Hepatic stellate cell (primary cell): ENCODE measurements around the gene AIG1.

Source experiments
- DNase-seq: peaks from one replicate; pipeline ENCODE4 v3.0.0; 2011; ENCODE audit warnings: low spot score

Gene AIG1

GRCh38 chr6:143197377-143197776, 136.7 kb downstream of the AIG1 start:
- no peak for DNase-seq

DNA sequence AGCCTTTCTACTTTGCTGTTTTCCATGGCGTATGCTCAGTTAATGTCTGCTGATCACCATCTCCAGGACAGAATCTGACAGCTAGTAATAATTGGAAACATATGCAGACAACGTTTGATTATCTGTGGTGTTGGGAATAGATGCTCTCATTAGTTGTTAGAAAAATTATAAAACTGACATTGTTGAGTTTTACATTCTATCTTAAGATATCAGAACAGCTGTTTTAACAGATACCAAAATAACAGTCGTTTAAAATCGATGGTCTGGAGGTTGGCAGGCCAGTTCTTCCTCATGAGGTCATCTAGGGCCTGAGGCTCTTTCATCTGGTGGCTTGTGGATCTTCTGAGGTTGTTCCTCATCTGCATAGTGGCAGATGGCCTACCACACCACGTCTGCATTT, 137.6 kb downstream of the AIG1 start:
- DNase-seq, result no peak

DNA sequence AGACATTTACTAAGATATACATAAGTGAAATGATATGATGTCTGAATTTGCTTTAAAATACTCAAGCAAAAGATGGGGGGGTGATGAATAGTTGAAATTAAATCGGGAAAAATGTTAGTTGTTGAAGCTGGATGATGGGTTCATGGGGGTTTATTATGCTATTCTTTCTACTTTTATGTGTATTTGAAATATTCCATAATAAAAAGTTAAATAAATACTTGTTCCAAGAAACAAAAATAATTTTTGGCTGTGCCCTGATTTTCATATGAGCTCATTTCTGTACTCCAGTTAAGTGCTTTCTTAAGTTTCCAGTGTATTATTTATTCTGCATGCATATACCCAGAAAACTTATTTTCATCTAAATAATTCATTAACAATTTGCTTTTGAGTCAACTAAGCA, 138.6 kb downstream of the AIG1 start:
- DNase-seq, result no peak

DNA sequence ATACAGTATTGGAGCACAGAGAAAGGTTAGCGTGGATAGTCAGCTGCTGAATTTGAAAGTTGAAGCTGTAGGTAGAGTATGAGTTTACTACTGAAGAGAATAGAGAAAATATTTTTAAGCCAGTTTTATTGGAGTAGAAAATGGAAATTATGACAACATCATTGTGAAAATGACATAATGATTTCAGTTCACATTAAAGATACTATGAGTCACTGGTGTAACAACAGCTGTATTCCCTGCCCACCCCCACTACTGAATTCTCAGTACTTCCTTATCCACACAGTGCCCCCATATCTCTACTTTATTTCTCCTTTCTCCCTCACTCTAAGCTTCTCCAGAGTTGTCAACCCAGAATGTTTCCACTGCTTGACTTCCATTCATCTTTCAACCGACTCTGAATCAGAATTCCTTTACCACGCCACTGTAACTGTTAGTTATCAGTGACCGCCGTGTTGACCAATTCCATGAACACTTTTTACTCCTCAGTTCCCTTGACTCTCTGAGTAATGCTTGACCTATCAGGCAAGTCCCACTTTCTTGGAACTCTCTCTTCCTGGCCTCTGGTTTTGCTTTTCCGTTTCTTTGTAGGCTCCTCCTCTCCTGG, 139.6 kb downstream of the AIG1 start:
- no peak for DNase-seq

- DNase-seq, result no peak
Measured at GRCh38 chr6:143204045-143204444, 143.4 kb downstream of the AIG1 start.

DNA sequence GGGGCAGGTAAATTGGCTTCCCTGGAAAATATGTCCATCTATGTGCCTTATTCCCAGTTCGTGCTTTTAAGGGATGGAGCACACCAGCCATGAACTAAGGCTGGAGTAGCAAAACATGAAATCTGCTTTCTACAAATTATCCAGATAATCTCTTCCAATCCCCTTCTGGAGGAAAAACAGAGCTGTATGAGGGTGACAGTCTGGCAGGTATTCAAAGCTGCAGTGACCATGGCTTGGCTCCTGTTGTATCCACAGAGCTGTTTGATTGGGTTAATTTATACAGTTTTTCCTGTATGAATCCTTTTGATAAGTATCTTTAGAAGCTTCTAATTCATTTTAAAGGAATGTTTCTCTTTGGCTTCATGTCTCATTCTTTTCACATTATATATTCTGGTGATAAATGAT, 144.4 kb downstream of the AIG1 start:
- no peak for DNase-seq

DNA sequence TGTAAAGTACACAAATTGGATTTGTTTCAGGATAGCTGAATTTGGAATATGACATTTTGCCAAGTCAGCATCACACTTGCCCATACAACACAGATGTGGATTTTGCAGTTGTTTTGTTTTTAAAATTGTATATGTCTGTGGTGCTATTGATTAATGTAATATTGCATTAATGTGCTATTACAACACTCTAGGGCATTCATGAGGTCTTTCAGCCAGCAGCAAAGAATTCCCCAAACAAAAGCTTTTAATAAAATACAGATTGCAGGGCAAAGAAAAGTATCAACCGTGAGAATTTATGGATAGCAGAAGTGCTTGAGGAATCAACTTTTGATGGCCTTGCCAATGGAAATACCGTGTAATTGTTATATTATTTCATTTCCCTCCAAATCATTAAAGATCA, 144.9 kb downstream of the AIG1 start:
- DNase-seq, result no peak

- DNase-seq, result no peak
Measured at GRCh38 chr6:143205991-143206390, 145.3 kb downstream of the AIG1 start.

DNA sequence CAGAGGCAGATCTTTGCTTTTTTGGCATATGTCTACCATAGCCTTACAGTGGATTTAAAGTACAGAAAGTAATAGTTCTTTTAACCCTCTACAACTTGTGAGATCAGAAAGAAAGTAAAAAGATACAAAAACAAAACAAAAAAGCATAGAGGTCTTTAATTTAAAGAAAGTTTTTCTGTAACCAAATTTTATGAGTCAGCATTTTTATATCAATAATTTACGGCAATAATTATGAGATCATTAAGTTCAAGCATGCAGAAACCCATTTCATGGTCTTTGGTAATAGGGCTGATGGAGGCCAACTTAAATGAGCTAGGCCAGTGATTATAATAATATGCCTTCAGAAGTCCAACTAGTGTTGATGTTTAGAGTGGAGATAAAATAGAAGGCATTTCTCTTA, 145.9 kb downstream of the AIG1 start:
- no peak for DNase-seq

GRCh38 chr6:143210420-143210819, 149.7 kb downstream of the AIG1 start:
- DNase-seq, result no peak

- DNase-seq, result no peak
Measured at GRCh38 chr6:143213859-143214376, 153.2 kb downstream of the AIG1 start.

- DNase-seq, result no peak
Measured at GRCh38 chr6:143215363-143215762, 154.7 kb downstream of the AIG1 start.

- DNase-seq, result no peak
Measured at GRCh38 chr6:143215771-143216170, 155.1 kb downstream of the AIG1 start.

- no peak for DNase-seq
Measured at GRCh38 chr6:143218233-143218632, 157.5 kb downstream of the AIG1 start.

GRCh38 chr6:143221698-143222097, 161.0 kb downstream of the AIG1 start:
- no peak for DNase-seq

GRCh38 chr6:143222310-143222709, 161.6 kb downstream of the AIG1 start:
- no peak for DNase-seq

GRCh38 chr6:143222801-143223231, 162.1 kb downstream of the AIG1 start:
- no peak for DNase-seq

DNA sequence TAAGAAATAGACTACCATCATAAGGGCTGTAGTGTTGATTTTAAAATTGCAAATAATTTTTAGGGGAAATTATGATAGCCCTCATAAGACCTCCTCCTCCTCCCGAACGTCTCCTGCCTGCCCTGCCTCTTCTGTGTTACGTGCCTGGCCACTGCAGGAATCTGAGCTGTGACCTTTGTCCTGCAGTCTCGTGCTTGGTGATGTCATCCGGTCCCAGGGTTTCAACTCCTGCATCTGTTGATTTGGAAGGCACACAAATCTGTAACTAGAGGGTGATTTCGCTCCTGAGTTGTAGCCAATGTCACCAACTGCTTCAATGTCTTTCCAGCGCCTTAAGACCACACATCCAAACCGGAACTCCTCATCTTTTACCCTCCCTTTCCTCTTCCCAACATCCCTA, 163.2 kb downstream of the AIG1 start:
- DNase-seq, result peak; percentile 19

GRCh38 chr6:143224516-143224915, 163.8 kb downstream of the AIG1 start:
- no peak for DNase-seq

- no peak for DNase-seq
Measured at GRCh38 chr6:143225929-143226328, 165.2 kb downstream of the AIG1 start.

- DNase-seq, result no peak
Measured at GRCh38 chr6:143227675-143228074, 167.0 kb downstream of the AIG1 start.

DNA sequence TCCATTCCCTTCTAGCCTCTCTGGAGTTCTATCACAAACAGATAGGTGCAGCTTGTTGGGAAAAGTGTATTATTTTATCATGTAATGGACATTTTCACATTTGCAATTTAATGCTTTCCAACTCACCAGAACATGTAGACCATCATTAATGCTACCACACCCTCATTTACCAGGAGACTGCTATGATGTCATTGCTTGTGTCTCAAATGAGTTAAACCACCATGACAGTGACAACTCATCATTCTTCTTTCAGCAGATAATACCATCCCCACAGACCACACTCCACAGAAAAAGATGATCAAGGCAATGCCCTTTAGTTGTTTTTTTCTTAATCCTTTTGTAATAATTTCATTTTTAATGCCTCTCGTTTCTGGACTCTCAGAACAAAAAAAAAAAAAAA, 168.7 kb downstream of the AIG1 start:
- no peak for DNase-seq

DNA sequence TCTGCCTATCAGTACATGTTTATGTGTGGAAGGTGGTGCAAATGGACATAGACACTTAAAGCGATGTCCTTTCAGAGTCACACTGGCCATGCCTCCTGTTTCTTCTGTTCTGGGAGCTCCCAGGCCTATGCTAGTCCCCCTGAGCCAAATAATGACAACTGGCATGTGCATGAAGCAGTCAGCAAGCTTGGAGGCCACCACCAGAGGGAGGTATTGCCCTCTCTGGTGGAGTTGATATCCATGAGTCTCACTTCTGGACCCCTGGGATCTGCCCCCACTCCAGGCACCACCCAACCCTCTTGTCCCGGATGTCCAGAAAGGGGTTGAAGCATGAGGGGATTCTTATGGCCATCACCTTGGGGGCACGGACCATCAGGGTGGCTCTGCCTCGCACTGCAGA, 172.2 kb downstream of the AIG1 start:
- peak; percentile 17 for DNase-seq

- DNase-seq, result no peak
Measured at GRCh38 chr6:143233554-143234285, 173.0 kb downstream of the AIG1 start.
